HL-60/S4 treated with phorbol 12-myristate 13-acetate at 8.2 ng/mL for 4 days and 3 days (cell line): ENCODE results near the gene LRIG1.

ENCODE experiments used
- in situ Hi-C: fragments of 300-500 bp; cut with MboI; formaldehyde crosslinking; loops from 2 replicates; pipeline ENCODE4 v1.15.0; 2022; ENCODE audit warnings: low sequenced_read_pairs

Gene LRIG1

DNA sequence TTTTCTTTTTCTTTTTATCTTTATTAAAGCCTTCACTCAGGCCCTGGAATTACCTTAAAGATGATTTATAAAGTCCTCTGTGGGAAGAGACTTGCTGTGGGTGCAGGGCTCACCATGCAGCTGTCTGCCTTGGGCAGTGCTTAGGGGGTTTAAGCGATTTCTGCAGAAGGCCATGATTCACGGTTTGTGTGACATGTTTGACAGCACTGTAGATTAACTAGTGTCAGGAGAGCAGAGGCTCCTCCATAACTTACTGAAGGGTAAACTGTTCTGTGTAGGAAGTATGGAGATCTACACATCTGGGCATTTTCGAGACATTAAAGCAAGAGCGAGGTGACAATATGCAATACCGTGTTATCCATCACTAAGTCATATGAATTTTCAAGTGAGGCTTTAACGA lies 137.7 kb downstream of the LRIG1 start:
- in situ Hi-C loops: no loop called here

DNA sequence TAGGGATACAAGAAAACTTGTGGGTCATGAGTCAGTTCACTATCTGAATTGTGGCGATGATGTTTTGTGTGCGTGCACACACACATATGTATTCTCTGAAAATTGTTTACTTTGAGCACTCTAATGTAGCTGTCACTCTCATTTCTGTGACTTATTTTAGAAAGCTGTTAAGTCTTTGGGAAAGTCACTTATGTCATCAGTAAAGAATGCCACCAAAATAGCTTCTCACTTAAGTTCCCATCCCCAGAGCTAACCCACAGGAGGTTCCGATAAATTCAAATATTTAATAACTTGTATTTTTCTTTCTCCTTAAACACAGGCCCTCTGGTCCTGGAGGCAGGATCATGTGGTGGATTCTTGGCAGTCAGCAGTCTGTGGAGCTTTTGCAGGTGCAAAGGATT lies 138.3 kb downstream of the LRIG1 start:
- in situ Hi-C loops: no loop called here

GRCh38 chr3:66361356-66361755 lies 139.5 kb downstream of the LRIG1 start:
- in situ Hi-C loops: no loop called here

DNA sequence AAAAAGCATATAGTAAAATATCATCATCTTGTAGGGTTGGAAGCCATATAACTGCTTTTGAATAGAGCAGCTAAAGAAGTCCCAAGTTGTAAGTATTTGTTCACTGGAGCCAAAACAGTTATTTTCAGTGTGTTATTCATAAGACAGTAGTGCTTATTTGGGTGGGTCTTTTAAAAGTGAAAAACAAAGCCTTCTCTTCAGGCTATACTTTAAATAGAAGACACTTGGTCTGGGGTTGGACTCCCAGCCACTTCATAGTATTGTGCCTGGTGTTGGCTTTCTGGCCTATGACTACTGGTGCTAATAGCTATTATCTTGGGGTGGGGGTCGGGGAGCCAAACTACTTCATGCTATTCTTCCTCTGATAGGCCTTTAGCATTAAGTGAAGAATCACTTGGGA lies 144.8 kb downstream of the LRIG1 start:
- in situ Hi-C loops: no loop called here

- in situ Hi-C loops: no loop called here
Measured at GRCh38 chr3:66355394-66355793, 145.4 kb downstream of the LRIG1 start.

DNA sequence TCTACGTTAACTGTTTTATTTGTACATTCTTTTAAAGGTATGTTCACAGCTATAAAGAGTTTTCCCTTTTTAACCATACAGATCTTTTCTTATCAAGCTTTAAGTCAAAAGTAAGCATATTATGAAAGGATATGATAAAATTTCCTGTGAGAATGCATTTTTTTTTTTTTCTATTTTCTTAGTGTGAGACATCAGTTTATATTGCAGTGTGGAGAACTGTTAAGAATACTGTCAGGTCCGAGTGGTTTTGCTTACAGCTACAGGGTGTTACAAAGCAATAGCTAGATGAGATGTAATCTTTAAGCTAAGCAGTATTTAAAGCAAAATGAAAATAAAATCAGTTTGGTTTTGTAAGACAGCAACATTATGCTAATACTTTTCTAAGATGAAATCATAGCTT lies 146.8 kb downstream of the LRIG1 start:
- in situ Hi-C loops: no loop called here

GRCh38 chr3:66353530-66353929 lies 147.3 kb downstream of the LRIG1 start:
- in situ Hi-C loops: no loop called here

GRCh38 chr3:66353039-66353438 lies 147.8 kb downstream of the LRIG1 start:
- in situ Hi-C loops: no loop called here

GRCh38 chr3:66350601-66351000 lies 150.2 kb downstream of the LRIG1 start:
- in situ Hi-C loops: no loop called here

DNA sequence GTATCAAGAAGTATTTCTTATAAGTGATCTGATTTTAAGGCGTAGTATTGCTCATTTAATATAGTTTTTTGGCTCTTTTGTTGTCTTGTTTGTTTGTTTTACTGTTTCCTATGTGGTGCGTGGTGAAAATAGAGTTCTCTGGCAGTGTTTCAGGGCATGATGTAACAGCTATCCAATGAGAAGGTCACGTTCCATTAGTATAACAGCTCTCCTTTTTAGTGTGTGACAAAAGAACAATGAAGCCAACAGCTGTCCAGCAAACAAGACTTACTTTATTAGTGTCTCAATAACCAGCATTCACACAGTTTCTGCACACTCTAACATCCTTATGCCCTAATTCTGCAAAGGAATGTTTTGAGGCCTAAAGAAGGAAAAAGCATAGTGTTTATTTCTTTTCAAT lies 152.1 kb downstream of the LRIG1 start:
- in situ Hi-C loops: no loop called here

- in situ Hi-C loops: no loop called here
Measured at GRCh38 chr3:66344848-66345578, 155.8 kb downstream of the LRIG1 start.

- in situ Hi-C loops: no loop called here
Measured at GRCh38 chr3:66344391-66344811, 156.4 kb downstream of the LRIG1 start.

DNA sequence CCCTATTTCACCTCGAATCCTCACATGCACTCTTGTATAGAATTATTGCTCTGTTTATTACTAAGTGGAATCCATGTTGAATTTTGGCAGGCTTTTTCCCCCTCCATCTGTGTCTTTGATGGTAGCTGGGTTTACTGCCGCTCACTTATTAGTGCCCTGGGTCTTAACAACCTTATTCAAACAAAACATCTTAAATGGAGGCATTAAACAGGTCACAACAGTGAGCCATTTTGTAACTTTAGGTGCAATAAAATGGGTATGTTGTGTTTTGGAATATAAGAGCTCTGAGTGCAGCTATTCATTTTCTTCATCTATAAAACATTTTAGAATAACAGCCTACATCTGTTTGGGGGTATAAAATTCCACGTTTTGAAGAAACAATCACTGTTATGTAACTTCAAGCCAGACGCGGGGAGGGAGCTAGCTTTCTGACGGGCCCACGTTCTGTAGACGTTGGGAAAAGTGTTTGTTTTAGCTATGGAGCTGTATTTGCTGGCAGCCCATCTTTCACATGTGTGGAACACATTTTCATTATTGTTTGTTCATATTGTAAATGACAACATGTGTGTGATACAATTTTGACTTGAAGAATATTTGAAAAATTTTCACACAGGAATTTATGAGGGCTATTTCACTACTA lies 158.0 kb downstream of the LRIG1 start:
- in situ Hi-C loops: no loop called here

- in situ Hi-C loops: no loop called here
Measured at GRCh38 chr3:66338927-66339326, 161.9 kb downstream of the LRIG1 start.

- in situ Hi-C loops: no loop called here
Measured at GRCh38 chr3:66336333-66336766, 164.5 kb downstream of the LRIG1 start.

- in situ Hi-C loops: no loop called here
Measured at GRCh38 chr3:66335671-66336070, 165.2 kb downstream of the LRIG1 start.
